Cortex of kidney (tissue), 1 donor: ENCODE data around the gene PAN2.
"Not testable (repeated sequence)": the region's sequence is repeated elsewhere in the genome, so short reads cannot be mapped to it uniquely, and the experiment has no call there.

ENCODE experiments used
- DNase-seq: peaks from one replicate; lab custom pipeline; 2025; lab: John Stamatoyannopoulos, UW

The PAN2 gene

DNA sequence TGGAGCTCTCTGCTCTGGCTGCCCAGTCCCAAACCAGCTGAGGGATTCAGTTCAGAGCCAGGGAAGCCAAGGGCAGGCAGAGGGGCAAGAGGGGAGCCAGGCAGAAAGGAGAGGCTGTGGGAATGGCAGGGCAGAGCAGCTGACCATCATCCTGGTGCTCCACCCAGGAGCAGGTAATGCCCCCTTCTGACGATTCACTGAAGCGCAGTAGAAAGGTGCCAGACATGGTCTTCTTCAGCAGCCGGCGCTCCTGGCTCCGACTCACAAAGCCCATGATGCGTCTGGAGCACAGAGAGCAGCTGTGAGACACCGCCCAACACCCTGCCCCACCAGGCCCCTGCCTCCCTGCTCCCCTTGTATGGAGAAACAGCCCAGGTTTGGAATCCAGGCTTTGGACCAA is 12.9 kb upstream of the PAN2 start:
- DNase-seq = no peak

DNA sequence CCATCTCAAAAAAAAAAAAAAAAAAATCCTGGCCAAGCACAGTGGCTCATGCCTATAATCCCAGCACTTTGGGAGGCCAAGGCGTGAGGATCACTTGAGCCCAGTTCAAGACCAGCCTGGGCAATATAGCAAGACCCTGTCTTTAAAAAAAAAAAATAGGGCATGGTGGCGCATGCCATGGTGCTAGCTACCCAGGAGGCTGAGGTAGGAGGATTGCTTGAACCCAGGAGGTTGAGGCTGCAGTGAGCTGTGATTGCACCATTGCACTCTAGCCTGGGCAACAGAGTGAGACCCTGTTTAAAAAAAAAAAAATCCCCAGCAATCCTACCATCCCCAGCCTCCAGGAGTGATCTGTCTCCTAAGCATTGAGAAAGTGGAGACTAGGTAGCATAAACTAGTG is 8.5 kb upstream of the PAN2 start:
- not testable (repeated sequence) for DNase-seq

DNA sequence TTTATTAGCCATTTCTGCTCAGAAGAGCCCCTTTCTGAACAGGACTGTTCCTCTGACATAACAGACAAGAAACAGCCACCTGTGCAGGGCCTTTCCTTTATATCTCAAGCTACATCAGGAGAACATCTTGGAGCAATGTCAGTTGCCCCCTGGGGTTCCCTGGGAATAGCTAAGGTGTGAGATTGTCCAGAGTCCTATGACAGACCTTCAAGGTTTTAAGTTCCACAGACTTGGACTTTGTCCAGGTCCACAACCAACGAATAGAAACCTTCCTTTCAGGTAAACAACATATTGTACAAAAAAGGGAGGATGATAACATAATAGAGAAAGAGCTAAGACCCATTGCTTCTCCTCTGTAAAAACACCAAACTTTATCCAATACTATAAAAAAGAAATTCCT is 7.8 kb upstream of the PAN2 start:
- DNase-seq = no peak

DNA sequence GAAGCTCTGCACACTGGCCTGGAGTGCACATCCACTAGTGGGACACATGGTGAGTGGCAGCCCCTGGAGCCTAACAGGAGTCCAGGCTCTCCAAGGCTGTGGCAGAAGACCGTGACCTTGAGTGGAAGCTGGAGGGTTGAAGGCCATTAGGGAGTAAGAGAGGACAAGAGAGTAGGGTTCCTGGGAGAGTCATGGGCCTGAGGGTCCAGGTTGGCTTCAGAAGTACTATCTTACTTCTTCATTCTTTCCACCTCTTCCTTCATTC is 5.3 kb upstream of the PAN2 start:
- no peak for DNase-seq

DNA sequence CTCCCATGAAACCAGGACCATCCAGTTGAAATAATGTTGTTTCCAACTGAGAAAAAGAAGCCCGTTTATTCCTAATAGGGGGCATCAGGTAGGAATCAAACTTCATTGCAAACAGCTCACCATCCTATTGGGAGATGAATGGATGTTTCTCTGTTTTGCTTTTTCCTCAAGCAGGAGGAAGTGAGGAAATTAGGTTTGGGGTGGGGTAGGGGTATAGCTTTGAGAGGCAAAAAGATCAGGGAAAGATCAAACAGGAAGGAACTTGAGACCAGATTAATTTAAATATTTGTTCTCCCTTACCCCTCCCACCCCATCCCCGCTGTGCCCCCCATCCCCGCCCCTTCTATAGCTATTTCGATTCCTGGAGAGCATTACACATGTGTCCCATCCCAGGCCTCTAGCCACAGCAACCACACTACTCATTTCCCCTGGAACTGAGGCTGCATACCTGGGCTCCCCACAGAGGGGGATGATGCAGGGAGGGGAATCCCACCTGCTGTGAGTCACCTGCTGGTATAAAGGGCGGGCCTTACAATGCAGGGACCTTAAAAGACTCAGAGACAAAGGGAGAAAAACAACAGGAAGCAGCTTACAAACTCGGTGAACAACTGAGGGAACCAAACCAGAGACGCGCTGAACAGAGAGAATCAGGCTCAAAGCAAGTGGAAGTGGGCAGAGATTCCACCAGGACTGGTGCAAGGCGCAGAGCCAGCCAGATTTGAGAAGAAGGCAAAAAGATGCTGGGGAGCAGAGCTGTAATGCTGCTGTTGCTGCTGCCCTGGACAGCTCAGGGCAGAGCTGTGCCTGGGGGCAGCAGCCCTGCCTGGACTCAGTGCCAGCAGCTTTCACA is 4.7 kb upstream of the PAN2 start, which contains the start of gene IL23A:
TSS of gene IL23A (plus strand) at position 577 of the 850 bp plus-strand sequence. CDS start at position 738, 161 bp downstream.
- no peak for DNase-seq

DNA sequence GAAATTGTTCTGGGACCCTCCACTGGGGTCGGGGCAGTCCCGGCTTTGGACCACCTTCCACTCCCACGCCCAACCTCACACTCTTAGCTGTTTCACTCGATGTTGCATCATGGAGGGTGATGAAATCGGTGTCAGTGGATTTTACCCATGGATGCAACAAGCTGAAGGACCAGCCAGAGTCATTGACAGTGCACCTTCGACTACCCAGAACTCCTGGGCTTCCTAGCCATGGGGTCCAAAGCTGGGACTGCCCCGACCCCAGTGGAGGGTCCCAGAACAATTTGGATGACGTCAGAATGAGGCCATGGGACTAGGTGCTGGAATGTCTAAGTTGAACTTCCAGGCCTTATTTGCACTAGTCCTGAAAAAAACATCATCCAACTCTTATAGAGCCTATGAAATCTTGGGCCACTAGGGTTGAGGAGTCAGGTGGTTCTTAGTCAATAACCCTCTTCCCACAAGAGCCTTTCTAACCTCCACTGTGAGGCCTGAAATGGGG is 4.0 kb upstream of the PAN2 start:
- DNase-seq = no peak

DNA sequence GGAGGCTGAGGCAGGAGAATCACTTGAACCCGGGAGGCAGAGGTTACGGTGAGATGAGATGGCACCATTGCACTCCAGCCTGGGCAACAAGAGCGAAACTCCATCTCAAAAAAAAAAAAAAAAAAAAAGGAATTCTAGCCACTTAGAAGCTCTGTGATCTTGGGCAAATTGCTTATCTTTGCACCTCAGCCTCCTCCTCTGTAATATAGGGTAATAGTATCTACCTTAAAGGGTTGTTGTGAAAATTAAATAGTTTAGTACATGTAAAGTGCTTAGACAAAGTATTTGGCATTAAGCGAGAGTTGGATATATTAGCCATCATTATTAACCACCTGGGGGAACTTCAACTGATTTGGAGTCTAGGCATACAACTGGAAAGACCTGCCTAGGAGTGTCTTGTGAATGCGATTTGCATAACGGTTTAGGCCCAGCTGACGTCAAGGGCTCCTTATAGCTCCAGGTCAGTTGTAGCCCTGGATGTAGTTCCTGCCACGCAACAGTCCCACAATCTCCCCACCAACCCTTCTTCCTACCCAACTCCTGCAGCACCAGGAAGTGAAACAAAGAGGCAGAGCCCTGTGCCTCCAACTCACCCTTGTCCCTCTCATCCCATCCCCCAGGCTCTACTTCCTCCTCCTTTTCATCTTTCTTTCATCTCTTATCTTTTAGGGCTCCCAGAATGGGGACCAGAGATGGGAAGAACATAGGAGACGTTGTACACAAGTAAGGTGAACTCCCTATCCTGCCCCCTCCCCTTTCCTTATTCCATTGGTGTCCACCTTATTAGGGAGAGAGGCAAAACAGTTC is 2.8 kb upstream of the PAN2 start:
- DNase-seq = no peak

DNA sequence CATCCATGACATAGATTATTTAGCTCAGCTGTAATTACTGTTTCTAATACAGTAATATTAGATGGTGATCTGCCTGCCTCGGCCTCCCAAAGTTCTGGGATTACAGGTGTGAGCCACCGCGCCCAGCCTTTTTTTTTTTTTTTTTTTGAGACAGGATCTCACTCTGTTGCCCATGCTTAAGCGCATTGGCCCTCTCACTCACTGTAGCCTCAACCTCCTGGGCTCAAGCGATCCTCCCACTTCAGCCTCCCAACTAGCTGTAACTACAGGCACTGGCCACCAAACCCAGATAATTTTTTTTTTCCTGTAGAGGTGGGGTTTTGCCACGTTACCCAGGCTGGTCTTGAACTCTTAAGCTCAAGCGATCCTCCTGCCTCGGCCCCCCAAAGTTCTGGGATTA is 1.7 kb upstream of the PAN2 start:
- DNase-seq = not testable (repeated sequence)

DNA sequence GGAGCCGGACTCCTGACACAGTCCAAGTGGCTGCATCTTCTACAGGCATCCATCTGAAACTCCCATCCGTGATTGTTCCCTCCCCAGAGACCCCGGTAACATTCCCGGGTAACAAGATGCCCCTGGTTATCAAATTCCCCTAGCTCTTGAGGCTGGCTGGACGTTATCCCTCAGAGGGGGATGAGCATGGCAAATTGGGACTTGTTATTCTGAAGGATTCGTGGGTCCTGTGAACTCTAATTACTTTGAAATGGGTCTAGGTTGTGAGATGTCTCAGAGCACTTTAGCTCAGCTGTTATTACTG is 642 bp upstream of the PAN2 start:
- no peak for DNase-seq

DNA sequence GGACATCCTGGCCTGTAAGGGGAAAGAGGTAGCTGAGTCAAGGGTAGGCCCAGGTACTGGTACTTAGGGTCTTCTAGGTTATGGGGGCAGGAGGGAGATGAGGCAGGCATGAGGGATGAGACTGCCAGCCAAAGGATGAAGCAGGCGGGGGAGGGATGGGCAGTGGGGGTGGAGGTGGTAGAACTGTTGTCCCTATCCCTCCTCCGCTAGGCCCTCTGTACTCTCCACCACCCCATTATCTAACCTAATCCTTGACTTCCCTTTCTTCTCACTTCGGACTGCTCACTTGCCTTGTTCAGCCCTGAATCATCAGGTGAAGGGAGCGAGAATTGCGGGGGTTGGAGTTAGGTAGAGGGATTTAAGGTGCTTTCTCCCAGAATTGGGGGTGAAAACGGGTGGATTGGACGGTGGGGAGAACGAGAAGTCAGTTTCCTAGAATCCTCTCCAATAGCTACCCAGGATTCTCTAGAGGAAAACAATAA is 562 bp downstream of the PAN2 start:
- no peak for DNase-seq

DNA sequence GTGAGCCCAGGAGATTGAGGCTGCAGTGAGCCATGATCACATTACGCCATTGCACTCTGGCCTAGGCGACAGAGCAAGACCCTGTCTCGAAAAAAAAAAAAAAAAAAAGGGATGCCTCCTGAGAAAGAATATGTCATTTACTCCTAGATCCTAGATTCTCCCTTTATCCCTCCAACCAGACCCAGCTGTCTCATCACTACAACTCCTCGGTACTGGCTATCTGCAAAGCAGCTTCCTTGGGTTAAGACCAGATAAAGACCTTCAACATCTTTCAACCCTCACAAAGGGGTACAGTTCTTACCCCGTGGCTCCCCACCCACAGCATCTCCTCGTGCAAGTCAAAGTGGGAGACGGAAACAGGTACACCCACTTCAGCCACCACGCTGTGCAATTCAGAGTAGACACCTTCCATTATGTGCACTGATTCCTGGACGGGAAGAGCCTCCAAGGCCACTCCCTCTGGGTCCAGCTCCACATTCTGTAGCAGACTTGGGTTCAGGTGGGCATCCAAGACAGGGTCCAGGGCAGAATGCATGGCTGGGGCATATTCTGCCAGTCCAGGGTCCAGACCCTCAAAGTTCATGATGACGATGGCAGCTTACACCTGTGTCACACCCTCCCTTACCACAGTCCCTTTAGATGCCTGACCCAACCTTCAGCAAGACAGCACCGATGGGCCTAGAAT is 1.1 kb downstream of the PAN2 start:
- no peak for DNase-seq

DNA sequence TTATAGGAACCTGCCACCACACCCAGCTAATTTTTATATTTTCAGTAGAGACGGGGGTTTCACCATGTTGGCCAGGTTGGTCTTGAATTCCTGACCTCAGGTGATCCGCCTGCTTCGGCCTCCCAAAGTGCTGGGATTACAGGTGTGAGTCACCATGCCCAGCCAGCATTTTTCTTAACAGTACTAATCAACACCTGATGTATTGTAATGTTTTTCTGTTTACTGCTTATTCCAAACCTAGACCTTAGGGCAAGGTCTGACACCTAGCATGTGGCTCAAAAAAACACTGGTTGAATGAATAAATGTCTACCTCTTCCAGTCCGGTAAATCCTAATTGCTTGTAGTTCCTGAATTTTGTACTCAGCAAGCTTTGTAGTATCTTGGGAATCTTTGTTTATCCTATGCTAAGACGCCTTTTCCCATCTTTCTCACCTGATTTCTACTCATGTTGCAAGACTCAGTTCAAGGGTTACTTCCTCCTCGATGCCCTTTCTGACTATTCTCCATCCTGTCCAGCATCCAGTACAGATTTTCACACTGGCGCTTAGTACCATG is 2.8 kb downstream of the PAN2 start:
- DNase-seq = no peak

DNA sequence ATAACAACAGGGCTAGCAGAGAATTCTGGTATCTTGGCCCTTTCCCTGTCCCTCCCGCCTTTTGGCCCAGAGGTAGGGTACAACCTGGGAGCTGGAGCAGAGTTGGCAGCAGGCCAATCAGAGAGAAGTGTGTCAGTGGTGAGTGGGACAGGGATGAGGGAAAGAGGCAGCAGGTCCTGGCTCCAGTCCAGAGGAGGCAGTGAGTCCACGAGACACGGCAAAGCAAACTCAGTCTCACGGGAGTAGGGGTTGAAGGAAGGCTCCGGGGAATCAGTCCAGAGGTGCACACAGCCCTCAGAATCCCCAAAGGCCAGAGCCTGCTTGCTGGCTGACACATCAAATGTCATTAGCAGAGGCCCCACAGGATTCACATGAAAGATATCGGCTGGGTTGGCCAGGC is 7.3 kb downstream of the PAN2 start:
- DNase-seq = no peak

DNA sequence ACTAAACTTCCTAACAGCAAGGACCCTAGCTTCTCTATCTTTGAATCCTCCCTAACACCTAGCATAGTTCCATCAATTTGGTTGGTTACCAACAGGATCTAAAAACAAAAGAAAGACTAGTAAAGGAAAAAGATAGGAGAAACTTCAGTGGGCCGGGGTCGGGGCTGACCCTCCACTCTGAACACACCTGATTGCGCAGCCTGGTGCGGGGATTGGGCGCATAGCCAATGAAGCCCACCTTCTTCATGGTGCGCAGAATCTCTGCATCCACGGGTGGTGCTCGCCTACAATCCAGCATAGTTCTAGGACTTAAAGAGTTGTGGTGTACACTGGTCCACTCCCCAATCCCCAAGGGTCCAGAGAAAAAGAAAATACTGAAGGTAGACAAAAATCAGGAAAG is 7.7 kb downstream of the PAN2 start:
- no peak for DNase-seq

DNA sequence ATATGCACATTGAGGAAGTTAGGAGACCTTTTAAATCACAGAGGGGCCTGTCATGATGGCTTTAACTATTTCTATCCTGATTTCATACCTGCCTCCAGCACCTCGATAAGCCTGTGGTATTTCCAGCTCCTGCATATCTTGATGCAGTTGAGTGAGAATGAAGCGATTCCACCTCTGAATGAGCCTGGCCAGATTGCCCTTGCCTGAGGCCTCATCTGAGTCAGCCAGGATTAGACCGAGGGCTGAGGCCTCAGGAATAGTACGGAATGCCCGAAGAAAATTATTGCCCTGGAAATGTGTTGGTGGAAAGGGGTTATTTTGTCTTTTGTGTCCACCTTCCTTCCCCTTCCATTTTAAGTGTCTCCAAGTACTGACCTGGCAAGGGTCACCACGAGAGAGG is 9.6 kb downstream of the PAN2 start:
- no peak for DNase-seq

DNA sequence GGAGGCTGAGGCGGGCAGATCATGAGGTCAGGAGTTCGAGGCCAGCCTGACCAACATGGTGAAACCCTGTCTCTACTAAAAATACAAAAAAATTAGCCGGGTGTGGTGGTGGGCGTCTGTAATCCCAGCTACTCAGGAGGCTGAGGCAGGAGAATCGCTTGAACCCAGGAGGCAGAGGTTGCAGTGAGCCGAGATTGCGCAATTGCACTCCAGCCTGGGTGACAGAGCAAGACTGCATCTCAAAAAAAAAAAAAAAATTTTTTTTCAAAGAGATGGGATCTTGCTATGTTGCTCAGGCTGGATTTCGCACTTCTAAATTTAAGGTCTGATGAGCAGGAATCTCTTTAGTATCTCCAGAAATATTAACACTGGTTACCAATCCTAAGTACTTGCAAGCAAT is 12.2 kb downstream of the PAN2 start:
- DNase-seq = not testable (repeated sequence)

DNA sequence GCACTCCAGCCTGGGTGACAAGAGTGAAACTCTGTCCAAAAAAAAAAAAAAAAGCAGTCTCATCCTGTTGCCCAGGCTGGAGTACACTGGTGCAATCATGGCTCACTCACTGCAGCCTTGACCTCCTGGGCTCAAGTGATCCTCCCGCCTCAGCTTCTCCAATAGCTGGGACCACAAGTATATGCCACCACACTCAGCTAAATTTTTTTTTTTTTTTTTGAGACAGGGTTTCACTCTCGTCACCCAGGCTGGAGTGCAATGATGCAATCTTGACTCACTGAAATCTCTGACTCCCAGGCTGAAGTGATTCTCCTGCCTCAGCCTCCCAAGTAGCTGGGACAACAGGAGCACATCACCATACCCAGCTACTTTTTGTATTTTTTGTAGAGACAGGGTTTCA is 12.8 kb downstream of the PAN2 start:
- no peak for DNase-seq

DNA sequence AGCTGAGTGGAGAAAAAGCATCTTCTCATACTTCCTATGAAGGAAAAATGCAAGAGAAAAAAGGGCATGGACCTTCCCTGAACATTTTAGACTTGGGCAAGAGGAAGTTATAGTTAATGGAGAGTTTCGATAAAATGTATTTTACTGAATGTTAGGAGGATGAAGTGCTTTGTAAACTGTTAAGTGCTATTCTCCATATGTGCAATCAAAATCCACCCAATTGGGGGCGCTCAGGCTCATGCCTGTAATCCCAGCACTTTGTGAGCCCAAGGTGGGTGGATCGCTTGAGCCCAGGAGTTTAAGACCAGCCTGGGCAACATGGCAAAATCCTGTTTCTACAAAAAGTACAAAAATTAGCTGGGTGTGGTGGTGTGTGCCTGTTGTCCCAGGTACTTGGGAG is 16.1 kb downstream of the PAN2 start:
- DNase-seq = no peak

DNA sequence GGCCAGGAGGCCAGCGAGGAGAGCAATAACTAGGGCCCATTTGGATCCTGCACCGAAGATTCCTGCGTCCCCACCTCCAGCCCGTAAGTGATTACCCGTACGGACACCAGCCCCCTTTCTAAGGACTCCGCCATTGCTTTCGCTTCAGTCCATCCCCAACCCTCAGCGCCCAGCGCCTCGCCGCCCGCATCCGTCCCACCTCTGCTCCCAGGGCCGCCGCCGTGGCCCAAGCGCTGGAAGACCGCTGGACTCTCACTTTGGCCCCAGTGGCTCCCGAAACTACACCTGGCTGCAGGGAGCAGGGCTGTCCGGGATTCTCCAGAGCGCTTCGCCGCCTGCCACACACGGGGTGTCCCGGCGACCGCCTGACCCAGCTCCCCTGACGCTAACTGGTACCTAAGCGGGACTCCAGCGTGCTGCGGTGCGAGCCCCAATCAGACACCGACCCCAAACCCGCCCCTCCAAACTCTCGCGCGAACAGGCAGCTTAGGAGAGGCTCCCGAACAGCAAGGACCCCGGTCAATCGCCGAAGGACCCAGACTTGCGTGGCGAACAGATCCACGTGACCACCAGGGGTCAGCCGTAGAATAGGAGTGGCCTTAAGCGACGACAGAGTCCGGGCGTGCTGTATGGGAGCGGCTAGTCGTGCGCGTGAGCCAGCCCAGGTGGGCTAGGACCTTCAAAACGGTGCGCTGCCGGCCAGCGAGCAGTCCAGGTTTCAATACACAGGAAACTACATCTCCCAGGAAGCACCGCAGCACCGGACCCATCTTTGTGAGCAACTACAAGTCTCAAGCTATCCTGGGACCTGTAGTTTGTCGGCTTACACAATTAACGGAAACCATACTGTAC is 18.0 kb downstream of the PAN2 start, which contains the start of gene CNPY2:
TSS of gene CNPY2 (minus strand) at position 367 of the 852 bp plus-strand sequence. CDS start 771 bp downstream, outside the sequence.
- no peak for DNase-seq

DNA sequence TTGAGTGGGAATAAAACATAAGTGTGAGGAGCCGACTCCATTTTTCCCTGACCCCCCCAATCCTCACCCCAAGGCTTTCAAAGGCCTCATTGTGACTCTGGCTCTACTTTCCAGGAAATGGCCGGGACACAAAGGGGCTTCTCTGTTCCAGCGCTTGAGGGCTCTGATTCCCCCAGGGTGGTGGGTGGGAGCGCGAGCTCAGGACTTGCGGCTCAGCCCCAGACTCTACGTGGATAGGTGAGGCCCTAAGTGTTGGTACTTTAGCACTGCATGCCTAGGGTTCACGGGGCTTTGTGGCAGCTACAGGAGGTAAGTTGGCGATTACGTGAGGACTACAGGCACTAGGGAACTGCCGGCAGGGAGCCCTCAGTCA is 18.6 kb downstream of the PAN2 start:
- no peak for DNase-seq

DNA sequence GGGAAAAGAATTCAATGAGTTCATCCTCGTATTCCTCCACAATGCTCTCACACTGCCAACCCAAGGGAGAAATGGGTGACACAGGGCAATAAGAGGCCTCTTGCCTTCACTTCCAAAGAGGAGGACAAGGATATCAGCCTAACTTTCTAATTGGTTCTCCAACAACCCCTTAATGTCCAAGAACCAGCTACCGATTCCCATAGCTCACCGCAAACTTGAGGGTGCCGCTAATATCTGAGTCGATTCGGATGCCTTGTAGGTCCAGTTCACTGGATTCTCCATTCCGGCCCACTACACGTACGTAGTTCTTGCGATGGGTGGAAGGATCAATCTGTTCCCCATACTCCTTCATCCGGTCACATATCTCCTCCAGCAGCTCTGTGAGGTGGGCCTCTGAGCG is 22.8 kb downstream of the PAN2 start:
- DNase-seq = no peak
